ENCODE data around the gene CDH24. TPM values are rescaled to one million over a fixed set of nuclear protein-coding genes. Genes with fewer than 3 reads are reported as not detected.

Gene CDH24
- total and polyA plus RNA-seq, 2 of the 8 experiments (the other 6 are each of a cell fraction or from before 2014, with no cell fraction given): 18.1 to 27.6 TPM

GRCh38 chr14:23067847-23068788 lies 10.8 kb upstream of the CDH24 start:
- WGBS, 2 experiments (ENCODE audit: extremely low coverage in 1 of 2, insufficient coverage in 1 of 2, insufficient read length in 1 of 2, insufficient replicate concordance in 2 of 2, low coverage in 1 of 2, low lambda C conversion rate in 2 of 2, missing lambda C conversion rate in 1 of 2): 84% methylated on average over 14 of the region's 14 CpGs; no CpG with 5 or more reads in 1 of the 2 experiments
- ChIA-PET POLR2A (ENCODE audit: partially characterized antibody) (interaction anchor here (0.8 to 3.3 kb wide), 22 partner anchors 9 to 245 kb away, joined by 3 to 33 read pairs (median 4); partner anchors contain the start of genes ACIN1, C14orf119, HAUS4 and PRMT5), CTCF (ENCODE audit: partially characterized antibody) (interaction anchor here (0.6 to 2.9 kb wide), 69 partner anchors 9 to 1058 kb away, joined by 3 to 55 read pairs (median 4); partner anchors contain the start of genes ACIN1, AJUBA, C14orf119 and CDH24)
- peaks cover 21 to 24% of the 10 kb centered on the region in 2 experiments for H4K20me1 ChIP-seq (replicated peaks in 1 of 2; ENCODE audit: control insufficient read depth in 1 of 2, insufficient read depth in 2 of 2, low read length in 2 of 2)
- DNase-seq (ENCODE audit: low read depth in 1 of 2, low spot score in 2 of 2) (no peak), FAIRE-seq (no peak)
- H3K18ac ChIP-seq (ENCODE audit: extremely low read depth, low read length): no peak overlapping the region
- H3K4ac ChIP-seq (replicated peaks; ENCODE audit: insufficient read length, low read depth, low read length): no peak overlapping the region
- peaks cover 7% of the 10 kb centered on the region for H3K79me1 ChIP-seq (ENCODE audit: low read depth, low read length)
- no peak overlapping the region for H2AK5ac ChIP-seq (ENCODE audit: low read depth, low read length)
- no peak overlapping the region for H3K14ac ChIP-seq (ENCODE audit: insufficient read length)
- no peak overlapping the region; the same call in 1 of the 2 replicates for H4K8ac ChIP-seq (ENCODE audit: extremely low read depth, insufficient read depth, low read length)
- 0 out of 2 replicates have a peak overlapping the region, but pooled peaks have one; percentile 3 for H2BK5ac ChIP-seq (ENCODE audit: low read depth, low read length)
- no peak overlapping the region for H2AFZ ChIP-seq (ENCODE audit: low read length)
- H2BK15ac ChIP-seq (ENCODE audit: low read length): no peak overlapping the region
- no peak overlapping the region for H4K5ac ChIP-seq (ENCODE audit: insufficient read length, low read depth, low read length)
- H3K79me2 ChIP-seq (ENCODE audit: control insufficient read depth in 1 of 2, insufficient read depth in 2 of 2, low read length in 2 of 2): peaks cover 23 to 49% of the 10 kb centered on the region in 2 experiments
- 0 out of 2 replicates have a peak overlapping the region, but pooled peaks have one; percentile 24 for H3K27ac ChIP-seq (ENCODE audit: low read depth, low read length)
- H3K56ac ChIP-seq (replicated peaks; ENCODE audit: insufficient read length, low read depth, low read length): no peak overlapping the region
- H3K4me1 ChIP-seq (replicated peaks in 1 of 4; ENCODE audit: control insufficient read depth in 3 of 4, insufficient read depth in 4 of 4, low read length in 3 of 4): peaks cover 5 to 27% (median 15%) of the 10 kb centered on the region in 4 experiments; a peak in 6 of 7 replicates
- no peak overlapping the region for H4K91ac ChIP-seq (replicated peaks; ENCODE audit: insufficient read length, low read length)
- H3K27me3 ChIP-seq (replicated peaks in 1 of 4; ENCODE audit: control insufficient read depth in 3 of 4, extremely low read depth in 1 of 4, insufficient read depth in 3 of 4, low read length in 3 of 4): no peaks in the 10 kb centered on the region
- H3K23me2 ChIP-seq (ENCODE audit: low read depth, low read length): peaks cover 14% of the 10 kb centered on the region
- no peaks in the 10 kb centered on the region for H3K9me3 ChIP-seq (ENCODE audit: insufficient read depth in 2 of 2, low read depth in 1 of 2, low read length in 1 of 2)
- H3K23ac ChIP-seq (ENCODE audit: insufficient read length): no peak overlapping the region
- H3K4me2 ChIP-seq (ENCODE audit: insufficient read depth in 1 of 2, low read depth in 2 of 2, low read length in 2 of 2): peak overlapping the region in 1 of 2 experiments; percentile 43; a peak in 1 of 4 replicates
- H3K4me3 ChIP-seq (ENCODE audit: extremely low read depth in 1 of 4, insufficient read depth in 2 of 4, low read depth in 3 of 4, low read length in 4 of 4): peak overlapping the region in 1 of 4 experiments; percentile 18; a peak in 2 of 8 replicates
- H3K9ac ChIP-seq (replicated peaks in 1 of 4; ENCODE audit: extremely low read depth in 1 of 4, low read depth in 3 of 4, low read length in 3 of 4): no peak overlapping the region
- peaks cover 42 to 68% (median 54%) of the 10 kb centered on the region in 4 experiments for H3K36me3 ChIP-seq (ENCODE audit: control insufficient read depth in 2 of 4, insufficient read depth in 4 of 4, low read length in 3 of 4)
- no peak overlapping the region for H2BK120ac ChIP-seq (replicated peaks; ENCODE audit: low read depth, low read length)
- H2BK12ac ChIP-seq (ENCODE audit: low read depth, low read length): no peak overlapping the region
- H2BK20ac ChIP-seq (ENCODE audit: low read length): no peak overlapping the region
- no peak for TF ChIP-seq POU5F1 (IDR thresholded peaks at IDR 0.05; ENCODE audit: low read depth, low read length)

Measured in H1 (cell line).